Measurements from ENCODE around the gene FBXL22. TPM values are rescaled to one million over a fixed set of nuclear protein-coding genes. Genes with fewer than 3 reads are reported as not detected.

FBXL22 gene
- total RNA-seq, 1 experiment from 2014 or later = 0.49 TPM

- ChIA-PET RAD21 (ENCODE audit: low non-redundant PET in 1 of 2, low total read pairs in 2 of 2, uncharacterized antibody in 2 of 2, unreplicated experiment in 2 of 2) (no interaction called here), POLR2A (interaction anchor here (1.2 to 1.5 kb wide), 2 partner anchors 11 to 46 kb away, joined by 3 to 5 read pairs; no protein-coding TSS in a partner anchor), CTCF (no interaction called here)
- ATAC-seq (no peak), DNase-seq (ENCODE audit: low read depth, low spot score) (no peak)
- BruUV-seq (replicated peaks) = no TSS peak
- Histone ChIP-seq H3K36me3 (ENCODE audit: control insufficient read depth in 1 of 2, insufficient read depth in 2 of 2, low read length in 2 of 2) (peaks cover 4 to 11% of the 10 kb centered on the region in 2 experiments; a peak in 2 of 4 replicates), H3K4me3 (replicated peaks in 1 of 2; ENCODE audit: low read depth in 1 of 2, low read length in 2 of 2) (no peak overlapping the region), H3K9ac (ENCODE audit: low read length) (no peak overlapping the region), H3K4me1 (ENCODE audit: control insufficient read depth in 1 of 2, insufficient read depth in 2 of 2, low read length in 2 of 2) (peaks cover 0 to 4% of the 10 kb centered on the region in 2 experiments; a peak in 1 of 4 replicates), H3K27ac (ENCODE audit: low read depth, low read length) (no peak overlapping the region), H3K27me3 (ENCODE audit: insufficient read depth, low read length) (no peaks in the 10 kb centered on the region), H4K20me1 (ENCODE audit: insufficient read depth) (peaks cover 8% of the 10 kb centered on the region; the same call in 1 of the 2 replicates), H2AFZ (ENCODE audit: low read depth, low read length, poor library complexity, severe bottlenecking) (no peak overlapping the region), H3K79me2 (ENCODE audit: insufficient read depth, low read length) (peaks cover 36% of the 10 kb centered on the region), H3K9me2 (ENCODE audit: insufficient read depth) (no peaks in the 10 kb centered on the region), H3K4me2 (ENCODE audit: low read length) (no peak overlapping the region), H3K9me3 (ENCODE audit: control insufficient read depth in 1 of 2, insufficient read depth in 1 of 2, low read depth in 1 of 2, low read length in 2 of 2) (no peaks in the 10 kb centered on the region)
- intact Hi-C loops (cut with micrococcal nuclease) = no loop called here
- no peak for TF ChIP-seq FOSL1 (IDR thresholded peaks at IDR 0.05; ENCODE audit: low read depth)
- TF ChIP-seq REST (IDR thresholded peaks at IDR 0.05; ENCODE audit: low read depth) = no peak
- no peak for TF ChIP-seq POLR2AphosphoS5 (IDR thresholded peaks at IDR 0.05; ENCODE audit: low read depth, low read length)
- TF ChIP-seq YY1 (IDR thresholded peaks at IDR 0.05; ENCODE audit: extremely low read depth, insufficient replicate concordance, low read depth, low read length) = no peak
- no peak for TF ChIP-seq CTCF (IDR thresholded peaks at IDR 0.05 in 2 of 3, conservative IDR thresholded peaks at IDR 0.05 in 1 of 3; ENCODE audit: borderline replicate concordance in 1 of 3, insufficient read depth in 1 of 3, low read depth in 2 of 3, low read length in 2 of 3)
- TF ChIP-seq EZH2 (IDR thresholded peaks at IDR 0.05) = no peak
- no peak for TF ChIP-seq MAX (IDR thresholded peaks at IDR 0.05)
- no peak for TF ChIP-seq SIN3A (IDR thresholded peaks at IDR 0.05; ENCODE audit: low read depth)
- TF ChIP-seq EZH2phosphoT487 (IDR thresholded peaks at IDR 0.05; ENCODE audit: borderline replicate concordance) = no peak
- no peak for TF ChIP-seq SP1 (IDR thresholded peaks at IDR 0.05; ENCODE audit: low read depth)
- TF ChIP-seq EGR1 (IDR thresholded peaks at IDR 0.05; ENCODE audit: low read depth) = no peak
- no peak for TF ChIP-seq POLR2A (IDR thresholded peaks at IDR 0.05; ENCODE audit: borderline replicate concordance, extremely low read depth, insufficient read depth, insufficient read length)
- no peak for TF ChIP-seq ZNF274 (IDR thresholded peaks at IDR 0.05; ENCODE audit: low read depth, low read length)
- no peak for TF ChIP-seq RAD21 (IDR thresholded peaks at IDR 0.05; ENCODE audit: low read depth)
- TF ChIP-seq ZFX (IDR thresholded peaks at IDR 0.05) = no peak
- TF ChIP-seq ZBTB33 (IDR thresholded peaks at IDR 0.05; ENCODE audit: extremely low read depth, insufficient replicate concordance, low read length) = no peak
- no peak for TF ChIP-seq CBX3 (IDR thresholded peaks at IDR 0.05; ENCODE audit: low read depth)
- no peak for TF ChIP-seq ATF3 (IDR thresholded peaks at IDR 0.05)
Measured at GRCh38 chr15:63553388-63553791, 43.8 kb upstream of the FBXL22 start.

All from HCT116 (cell line).